Endothelial cell of umbilical vein (primary cell): ENCODE data around the gene IL31RA. TPM values are rescaled to one million over a fixed set of nuclear protein-coding genes. Genes with fewer than 3 reads are reported as not detected.

Experiments
- BruUV-seq: library from RNA; stranded (reverse); fragments of 400-500 nt; replicated peaks from 2 replicates; lab custom pipeline; 2021; lab: Mats Ljungman, UMichigan
- CTCF ChIA-PET: fragments of 300-600, 350-600 bp; sonication (Branson Sonifier 250); formaldehyde crosslinking; loops from one replicate; lab custom pipeline; 2021; ENCODE audit warnings: antibody characterized with exemption, inconsistent platforms; lab: Charles Lee
- POLR2A ChIA-PET: fragments of 300-600, 350-600 bp; sonication (Branson Sonifier 250); formaldehyde crosslinking; loops from one replicate; lab custom pipeline; 2021; ENCODE audit warnings: antibody characterized with exemption, inconsistent platforms; lab: Charles Lee
- DNase-seq: peaks from one replicate; pipeline ENCODE4 v3.0.0-alpha.2; 2011; ENCODE audit warnings: low read depth, low spot score
- FAIRE-seq: peaks from 2 replicates; lab custom pipeline; 2011; peaks lifted over from hg19 to GRCh38; lab: Jason Lieb, UNC
- H2AFZ ChIP-seq: 2 replicates; pipeline ENCODE4 v1.6.0; 2012; ENCODE audit warnings: low read depth, low read length, control low read depth, inconsistent platforms
- H3K27ac ChIP-seq: 2 replicates; pipeline ENCODE4 v1.5.1; 2011; ENCODE audit warnings: low read depth, mild to moderate bottlenecking, control low read depth, low read length, moderate library complexity; ENCODE audit not compliant: insufficient read depth
- H3K27me3 ChIP-seq, 2 experiments: 2 replicates each; pipeline versions ENCODE4 v1.6.0 to v1.6.1; 2011; ENCODE audit warnings: low read length in 2 of 2, mixed read lengths in 1 of 2; ENCODE audit not compliant: control insufficient read depth in 2 of 2, insufficient read depth in 2 of 2
- H3K36me3 ChIP-seq, 2 experiments: 2 replicates in 1 of 2; 3 replicates in 1 of 2; pipeline ENCODE4 v1.5.1; 2011; ENCODE audit warnings: low read length in 2 of 2, mild to moderate bottlenecking in 1 of 2, moderate library complexity in 1 of 2; ENCODE audit not compliant: control insufficient read depth in 2 of 2, insufficient read depth in 2 of 2; ENCODE audit errors: extremely low read depth in 1 of 2
- H3K4me1 ChIP-seq: 3 replicates; pipeline ENCODE4 v1.5.1; 2011; ENCODE audit warnings: mild to moderate bottlenecking, low read length; ENCODE audit not compliant: control insufficient read depth, insufficient read depth; ENCODE audit errors: extremely low read depth
- H3K4me2 ChIP-seq: 2 replicates; pipeline ENCODE4 v1.6.1; 2011; ENCODE audit warnings: low read length, control low read depth, mixed read lengths; ENCODE audit not compliant: insufficient read depth
- H3K4me3 ChIP-seq, 3 experiments: fragments of 200-600 bp in 1 of 3; sonication (generic), shearing (Covaris generic) in 1 of 3; replicated peaks in 1 of 3; 2 replicates each; pipeline ENCODE4 v1.5.1; 2011 to 2016; ENCODE audit warnings: control low read depth in 3 of 3, low read length in 3 of 3, mild to moderate bottlenecking in 2 of 3, inconsistent platforms in 1 of 3, low read depth in 1 of 3, moderate library complexity in 1 of 3; ENCODE audit not compliant: insufficient read depth in 1 of 3
- H3K79me2 ChIP-seq: 2 replicates; pipeline ENCODE4 v1.6.0; 2012; ENCODE audit warnings: low read length, inconsistent platforms; ENCODE audit not compliant: control insufficient read depth, insufficient read depth
- H3K9ac ChIP-seq: replicated peaks from 2 replicates; pipeline ENCODE3; 2011; ENCODE audit warnings: low read length, control low read depth; ENCODE audit not compliant: insufficient read depth; ENCODE audit errors: extremely low read depth
- H3K9me1 ChIP-seq: replicated peaks from 3 replicates; pipeline ENCODE4 v1.6.0; 2011; ENCODE audit warnings: mild to moderate bottlenecking, low read length; ENCODE audit not compliant: control insufficient read depth, insufficient read depth; ENCODE audit errors: extremely low read depth
- H3K9me3 ChIP-seq: replicated peaks from 2 replicates; pipeline ENCODE4 v1.5.1; 2012; ENCODE audit warnings: low read length, inconsistent platforms; ENCODE audit not compliant: control insufficient read depth, insufficient read depth
- H4K20me1 ChIP-seq: replicated peaks from 2 replicates; pipeline ENCODE3; 2011; ENCODE audit warnings: mild to moderate bottlenecking, low read length; ENCODE audit not compliant: control insufficient read depth, insufficient read depth; ENCODE audit errors: extremely low read depth
- EZH2 ChIP-seq: IDR thresholded peaks from 2 replicates; pipeline ENCODE4 v1.6.1; 2012; ENCODE audit warnings: borderline replicate concordance, low read depth, mild to moderate bottlenecking, moderate library complexity, low read length, inconsistent platforms; ENCODE audit not compliant: severe bottlenecking
- FOS ChIP-seq: IDR thresholded peaks from 2 replicates; pipeline ENCODE4 v1.6.1; 2011; ENCODE audit warnings: mild to moderate bottlenecking, low read length, moderate library complexity, borderline replicate concordance; ENCODE audit not compliant: insufficient read depth
- GATA2 ChIP-seq: IDR thresholded peaks from 2 replicates; pipeline ENCODE4 v1.7.0; 2011; ENCODE audit warnings: low read depth, mild to moderate bottlenecking, moderate library complexity, mixed read lengths, low read length; ENCODE audit not compliant: insufficient read length, insufficient read depth
- JUN ChIP-seq: IDR thresholded peaks from 2 replicates; pipeline ENCODE4 v1.6.1; 2011; ENCODE audit warnings: borderline replicate concordance, low read depth; ENCODE audit not compliant: insufficient read length, insufficient read depth
- POLR2A ChIP-seq: IDR thresholded peaks from 2 replicates; pipeline ENCODE4 v1.6.1; 2012; ENCODE audit warnings: low read depth, mild to moderate bottlenecking, control low read depth, low read length
- dilution Hi-C: fragments of 300-500 bp; cut with MboI; formaldehyde crosslinking; loops from one replicate; pipeline ENCODE4 v1.15.0; 2019; ENCODE audit warnings: low sequenced_read_pairs; ENCODE audit not compliant: extremely low pct_ligation_motif_present
- intact Hi-C: fragments of 100-400 bp; cut with micrococcal nuclease; formaldehyde crosslinking; loops from one replicate; pipeline ENCODE4 v1.10.0; 2022
- polyA plus RNA-seq, 4 experiments: library from polyadenylated mRNA; depleted of rRNA in 3 of 4; stranded (reverse) in 3 of 4; unstranded in 1 of 4; fragments of >200 nt; gene quantifications; 2 replicates each; pipeline versions ENCODE4 v1.2.1 to v1.2.3, GENCODE V29; 2011 to 2012; ENCODE audit warnings: missing spikeins in 1 of 4
- total RNA-seq: library from RNA; stranded (reverse); gene quantifications from 2 replicates; pipeline ENCODE4 v1.2.3, GENCODE V29; 2021

Gene IL31RA
- total and polyA plus RNA-seq, 2 donors (not counting 3 experiments of a cell fraction or from before 2014, with no cell fraction given): 0.14 to 0.75 TPM

- H3K9me1 ChIP-seq: no peaks in the 10 kb centered on the region
- no peaks in the 10 kb centered on the region for H4K20me1 ChIP-seq
- H3K9me3 ChIP-seq: no peaks in the 10 kb centered on the region
- no peaks in the 10 kb centered on the region for H3K79me2 ChIP-seq
- FAIRE-seq: peak; percentile 59
- peak overlapping the region; percentile 4 for H3K9ac ChIP-seq
- H2AFZ ChIP-seq: peak overlapping the region; percentile 82
- TF ChIP-seq JUN (no peak), POLR2A (no peak), FOS (peak; percentile 37)
- peaks cover 39% of the 10 kb centered on the region for H3K4me1 ChIP-seq
- peak overlapping the region; percentile 60 for H3K4me2 ChIP-seq
- peak; percentile 54 for DNase-seq
- H3K36me3 ChIP-seq: no peaks in the 10 kb centered on the region
- H3K27me3 ChIP-seq: no peaks in the 10 kb centered on the region
- intact Hi-C loops: loop anchor here (1.0 kb wide), 1 partner anchor 14 kb away; no protein-coding TSS in a partner anchor
- ChIA-PET CTCF (no interaction called here), POLR2A (no interaction called here)
- H3K4me3 ChIP-seq: no peak overlapping the region
- dilution Hi-C loops: no loop called here
- BruUV-seq: no TSS peak
- peak overlapping the region; percentile 24 for H3K27ac ChIP-seq
These were observed 2.7 kb downstream of the IL31RA start for GRCh38 chr5:55853818-55854217.

GRCh38 chr5:55855509-55855908, 4.4 kb downstream of the IL31RA start:
- Histone ChIP-seq H4K20me1 (no peaks in the 10 kb centered on the region), H3K9me1 (no peaks in the 10 kb centered on the region), H3K4me3 (no peak overlapping the region), H3K9me3 (no peaks in the 10 kb centered on the region), H3K27me3 (no peaks in the 10 kb centered on the region), H2AFZ (peak overlapping the region; percentile 16), H3K79me2 (no peaks in the 10 kb centered on the region), H3K9ac (no peak overlapping the region), H3K4me2 (no peak overlapping the region), H3K27ac (no peak overlapping the region), H3K4me1 (peaks cover 39% of the 10 kb centered on the region), H3K36me3 (no peaks in the 10 kb centered on the region)
- DNase-seq (no peak), FAIRE-seq (no peak)
- dilution Hi-C loops (no loop called here), intact Hi-C loops (no loop called here)
- BruUV-seq: no TSS peak
- TF ChIP-seq GATA2 (no peak), EZH2 (no peak), FOS (no peak), JUN (no peak)
- ChIA-PET POLR2A (interaction anchor here (0.5 kb wide), 1 partner anchor 106 kb away, joined by 3 read pairs; no protein-coding TSS in a partner anchor), CTCF (interaction anchor here (1.0 kb wide), 1 partner anchor 42 kb away, joined by 3 read pairs; no protein-coding TSS in a partner anchor)
